Endometrial microvascular endothelial cells (primary cell): ENCODE data around the gene MZT2B. TPM values are rescaled to one million over a fixed set of nuclear protein-coding genes. Genes with fewer than 3 reads are reported as not detected.
"Not testable (repeated sequence)": the region's sequence is repeated elsewhere in the genome, so short reads cannot be mapped to it uniquely, and the experiment has no call there.

ENCODE experiments used
- in situ Hi-C: cut with HindIII; loops from 2 replicates; pipeline ENCODE4 v1.10.0; 2017; ENCODE audit warnings: low sequenced_read_pairs, low pct_unique_long_range_greater_than_20kb; ENCODE audit errors: inconsistent ontology term
- total RNA-seq: library from RNA; depleted of rRNA; stranded (reverse); fragments of >200 nt; gene quantifications from one replicate; pipeline ENCODE4 v1.2.3, GENCODE V29; 2015; ENCODE audit errors: inconsistent ontology term

The MZT2B gene, protein sequence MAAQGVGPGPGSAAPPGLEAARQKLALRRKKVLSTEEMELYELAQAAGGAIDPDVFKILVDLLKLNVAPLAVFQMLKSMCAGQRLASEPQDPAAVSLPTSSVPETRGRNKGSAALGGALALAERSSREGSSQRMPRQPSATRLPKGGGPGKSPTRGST
- total RNA-seq, result 136 TPM

DNA sequence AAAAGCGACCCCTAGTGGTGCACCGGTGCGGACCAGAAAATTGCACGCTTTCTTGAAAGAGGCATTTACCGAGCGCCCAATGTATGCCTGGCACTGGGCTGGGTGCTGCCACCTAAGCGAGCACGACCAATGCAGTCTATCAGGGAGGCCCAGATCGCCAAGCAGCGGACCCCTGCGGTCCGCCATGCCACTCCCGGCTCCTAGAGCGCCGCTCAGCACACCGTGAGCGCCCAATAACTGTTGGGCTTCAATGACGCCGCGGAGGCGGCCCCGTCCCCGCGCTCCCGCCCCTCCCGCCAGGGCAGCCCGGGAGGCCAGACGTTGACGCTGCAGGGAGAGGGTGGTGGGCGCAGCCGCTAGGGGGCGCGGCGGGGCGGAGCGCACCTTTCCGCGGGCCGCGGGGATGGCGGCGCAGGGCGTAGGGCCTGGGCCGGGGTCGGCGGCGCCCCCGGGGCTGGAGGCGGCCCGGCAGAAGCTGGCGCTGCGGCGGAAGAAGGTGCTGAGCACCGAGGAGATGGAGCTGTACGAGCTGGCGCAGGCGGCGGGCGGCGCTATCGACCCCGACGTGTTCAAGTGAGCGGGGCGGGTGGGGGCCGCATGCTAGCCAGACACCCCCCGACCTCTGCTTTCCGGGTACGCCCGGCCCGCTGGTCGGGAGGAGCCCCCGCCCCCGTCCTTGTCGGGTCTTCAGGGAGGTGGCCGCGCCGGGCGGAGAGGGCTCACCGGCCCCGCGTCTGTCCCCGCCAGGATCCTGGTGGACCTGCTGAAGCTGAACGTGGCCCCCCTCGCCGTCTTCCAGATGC lies at the start of gene MZT2B:
Gene MZT2B, plus strand, starts transcription at position 383 of the 803 bp plus-strand sequence. Its CDS starts 21 bp downstream, at position 404.
- in situ Hi-C loops, result not testable (repeated sequence)

GRCh38 chr2:130135692-130136541 lies 46.1 kb upstream of the MZT2B start:
- in situ Hi-C loops, result no loop called here

DNA sequence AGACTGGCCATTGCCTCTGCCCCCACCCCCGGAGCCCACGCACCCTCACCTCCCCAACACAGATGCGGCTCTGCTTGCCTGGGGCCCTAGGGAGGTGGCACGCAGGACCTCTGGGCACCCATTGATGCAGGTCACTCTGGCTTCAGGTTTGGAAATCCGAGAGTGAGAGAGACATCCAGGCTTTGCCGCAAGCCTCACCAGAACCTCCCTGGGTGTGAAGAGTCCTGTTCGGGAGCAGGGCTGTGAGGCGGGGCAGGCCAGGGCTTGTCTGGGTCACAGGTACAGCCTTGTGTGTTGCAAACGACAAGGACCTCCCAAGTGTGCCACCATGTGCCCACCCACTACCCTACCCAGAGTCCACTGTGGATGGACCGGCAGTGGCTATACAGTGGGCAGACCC lies 45.5 kb upstream of the MZT2B start:
- in situ Hi-C loops, result not testable (repeated sequence)

DNA sequence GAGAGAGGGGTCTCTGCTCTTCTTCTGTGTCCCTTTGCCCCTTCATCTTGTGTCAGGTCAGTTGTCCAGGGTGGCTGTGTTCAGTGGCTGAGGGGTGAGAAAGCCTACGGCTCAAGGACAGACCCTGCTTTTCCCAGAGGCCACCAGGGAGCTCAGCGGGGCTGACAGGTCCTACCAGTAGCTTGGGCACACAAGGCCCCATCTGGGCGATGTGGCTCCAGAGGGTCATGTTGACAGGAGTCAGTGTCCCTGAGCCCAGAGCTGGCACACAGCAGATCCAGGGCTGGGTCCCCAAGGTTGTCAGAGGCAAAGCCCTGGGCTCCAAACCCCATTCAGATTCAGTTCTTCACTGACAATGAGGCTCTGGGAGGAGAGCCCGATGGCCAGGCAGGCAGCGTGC lies 44.9 kb upstream of the MZT2B start:
- in situ Hi-C loops, result not testable (repeated sequence)

DNA sequence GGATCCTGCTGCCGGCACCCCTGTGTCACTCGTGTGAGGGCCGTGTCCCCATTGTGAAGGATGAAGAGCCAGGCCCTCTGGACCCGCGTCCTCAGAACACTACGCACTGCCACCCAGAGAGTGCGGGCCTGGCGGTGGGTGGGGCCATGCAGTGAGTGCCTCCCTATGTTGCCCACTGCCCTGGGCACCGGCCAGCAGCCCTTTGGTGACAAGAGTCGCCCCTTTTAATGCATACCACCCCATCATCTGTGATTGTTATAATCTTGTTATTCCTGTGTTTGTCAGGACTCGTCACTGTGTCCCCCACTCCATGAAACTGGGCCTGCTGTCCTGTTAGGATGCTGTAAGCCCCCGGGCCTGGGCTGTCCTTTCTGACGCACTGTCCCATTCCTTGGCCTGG lies 43.7 kb upstream of the MZT2B start:
- in situ Hi-C loops, result not testable (repeated sequence)

GRCh38 chr2:130138841-130139251 lies 43.2 kb upstream of the MZT2B start:
- in situ Hi-C loops, result not testable (repeated sequence)

DNA sequence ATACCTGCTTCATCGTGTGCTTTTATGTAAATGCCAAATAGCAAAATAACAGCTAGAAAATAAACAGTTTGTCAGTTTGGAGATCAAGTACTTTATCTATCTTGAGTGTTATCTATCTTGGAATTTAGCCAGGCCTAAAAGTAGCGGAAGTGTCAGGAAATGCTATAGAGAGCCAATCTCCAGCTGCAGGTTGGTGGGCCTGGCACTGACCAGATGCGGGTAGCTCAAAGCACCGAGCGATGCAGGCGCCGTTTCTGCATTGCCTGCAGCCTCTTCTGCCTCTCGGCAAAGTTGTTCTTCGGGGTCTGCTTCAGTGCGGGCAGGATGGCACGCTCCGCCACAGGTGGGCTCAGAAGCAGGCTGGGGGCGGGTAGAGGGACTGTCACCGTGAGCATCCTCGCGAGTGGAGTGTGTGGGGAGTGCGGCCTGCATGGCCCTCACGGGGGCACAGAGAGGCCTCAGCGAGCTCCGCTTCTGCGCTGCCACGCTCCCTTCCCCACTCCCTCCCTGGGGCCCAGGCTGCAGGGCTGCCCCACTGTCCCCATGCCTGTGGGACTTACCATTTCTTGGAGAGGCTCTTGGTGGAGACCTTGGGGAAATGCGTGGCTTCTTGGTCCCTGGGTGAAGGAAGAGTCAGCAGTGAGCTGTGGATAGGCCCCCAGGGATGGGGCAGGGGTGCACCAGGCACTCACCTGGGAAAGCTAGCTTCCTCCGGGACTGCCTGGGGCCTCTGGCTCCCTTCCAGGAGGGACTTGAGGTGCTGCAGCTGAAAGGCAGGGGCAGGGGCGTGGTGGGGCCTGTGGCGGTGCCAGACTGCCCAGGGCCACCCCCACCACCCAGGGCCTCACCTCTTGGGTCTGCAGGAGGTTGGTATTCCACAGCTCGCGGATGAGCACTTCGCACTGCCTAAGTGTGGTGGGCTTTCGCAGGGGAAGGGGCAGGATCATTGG lies 42.5 kb upstream of the MZT2B start:
- in situ Hi-C loops, result not testable (repeated sequence)

GRCh38 chr2:130140516-130140915 lies 41.5 kb upstream of the MZT2B start:
- in situ Hi-C loops, result not testable (repeated sequence)

GRCh38 chr2:130141002-130141401 lies 41.1 kb upstream of the MZT2B start:
- in situ Hi-C loops, result not testable (repeated sequence)

GRCh38 chr2:130141645-130142370 lies 40.3 kb upstream of the MZT2B start:
- in situ Hi-C loops, result not testable (repeated sequence)

GRCh38 chr2:130142396-130143265 lies 39.4 kb upstream of the MZT2B start:
- in situ Hi-C loops, result not testable (repeated sequence)

- in situ Hi-C loops, result not testable (repeated sequence)
These were observed 38.6 kb upstream of the MZT2B start for GRCh38 chr2:130143266-130144039.

- in situ Hi-C loops, result not testable (repeated sequence)
These were observed 37.1 kb upstream of the MZT2B start, which contains the start of gene CCDC74B for GRCh38 chr2:130145006-130145414. TSS of gene CCDC74B (minus strand) at chr2:130145112. CDS start at chr2:130144996, 116 bp downstream.

GRCh38 chr2:130148515-130148914 lies 33.5 kb upstream of the MZT2B start:
- in situ Hi-C loops, result not testable (repeated sequence)

DNA sequence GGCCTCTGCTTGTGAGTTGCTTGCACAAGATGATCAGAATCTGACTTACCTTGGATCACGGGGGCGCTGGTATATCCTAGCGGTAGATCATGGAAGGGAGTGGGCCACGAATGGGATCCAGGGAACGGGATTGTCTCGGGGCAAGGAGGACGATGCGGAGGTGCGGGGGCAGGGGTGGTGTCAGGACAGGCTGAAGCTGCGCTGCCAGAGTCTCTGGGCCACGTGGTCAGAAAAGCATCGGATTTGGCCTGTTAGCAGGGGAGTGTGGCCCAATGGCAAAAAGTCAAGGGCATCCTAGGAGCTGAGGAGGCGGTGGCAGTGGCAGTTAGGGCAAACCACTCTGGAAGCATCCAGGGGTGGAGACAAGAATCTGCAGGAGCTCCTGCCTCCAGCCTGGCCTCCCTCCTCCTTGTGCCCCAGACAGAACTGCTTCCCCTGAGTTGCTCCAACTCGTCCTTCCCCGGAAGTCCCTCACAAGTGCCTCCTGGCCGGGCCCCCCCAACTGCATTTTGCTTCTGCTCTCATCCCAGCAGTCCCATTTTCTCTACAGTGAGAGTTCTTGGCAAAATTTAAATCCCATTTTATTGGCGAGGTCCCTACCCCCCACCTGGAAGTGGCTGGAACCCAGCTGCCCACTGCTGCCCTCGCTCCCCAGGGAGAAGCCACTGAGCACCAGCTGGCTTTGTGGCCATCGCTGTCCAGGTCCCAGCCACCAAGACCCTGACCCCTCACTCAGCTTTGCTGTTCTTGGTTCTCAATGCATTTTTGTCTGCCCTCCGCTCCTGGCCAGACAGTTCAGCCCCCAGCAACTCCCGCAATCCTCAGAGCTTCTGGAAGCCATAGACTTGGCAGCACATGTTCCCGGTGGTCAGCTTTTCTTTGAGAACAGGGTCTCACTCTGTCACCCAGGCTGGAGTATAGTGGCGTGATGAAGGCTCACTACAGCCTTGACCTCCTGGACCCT lies 31.6 kb upstream of the MZT2B start:
- in situ Hi-C loops, result no loop called here
